ENCODE data around the gene GLE1.

DNA sequence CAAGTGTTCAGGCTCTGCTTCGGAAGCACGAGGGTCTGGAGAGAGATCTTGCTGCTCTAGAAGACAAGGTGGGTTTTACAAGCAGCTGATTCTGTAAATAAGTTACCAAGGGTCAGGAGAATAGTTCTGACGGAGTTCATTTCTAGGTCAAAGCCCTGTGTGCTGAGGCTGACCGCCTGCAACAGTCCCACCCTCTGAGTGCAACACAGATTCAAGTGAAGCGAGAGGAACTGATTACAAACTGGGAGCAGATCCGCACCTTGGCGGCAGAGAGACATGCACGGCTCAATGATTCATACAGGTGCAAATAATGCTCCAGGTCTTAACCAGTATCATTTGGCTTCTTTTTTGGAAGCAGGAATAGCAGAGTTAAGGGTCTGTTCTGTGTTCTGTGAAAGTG, 72.7 kb downstream of the GLE1 start:
- TF ChIP-seq POLR2A (IDR thresholded peaks at IDR 0.05): no peak
- TF ChIP-seq, protein P1, sequence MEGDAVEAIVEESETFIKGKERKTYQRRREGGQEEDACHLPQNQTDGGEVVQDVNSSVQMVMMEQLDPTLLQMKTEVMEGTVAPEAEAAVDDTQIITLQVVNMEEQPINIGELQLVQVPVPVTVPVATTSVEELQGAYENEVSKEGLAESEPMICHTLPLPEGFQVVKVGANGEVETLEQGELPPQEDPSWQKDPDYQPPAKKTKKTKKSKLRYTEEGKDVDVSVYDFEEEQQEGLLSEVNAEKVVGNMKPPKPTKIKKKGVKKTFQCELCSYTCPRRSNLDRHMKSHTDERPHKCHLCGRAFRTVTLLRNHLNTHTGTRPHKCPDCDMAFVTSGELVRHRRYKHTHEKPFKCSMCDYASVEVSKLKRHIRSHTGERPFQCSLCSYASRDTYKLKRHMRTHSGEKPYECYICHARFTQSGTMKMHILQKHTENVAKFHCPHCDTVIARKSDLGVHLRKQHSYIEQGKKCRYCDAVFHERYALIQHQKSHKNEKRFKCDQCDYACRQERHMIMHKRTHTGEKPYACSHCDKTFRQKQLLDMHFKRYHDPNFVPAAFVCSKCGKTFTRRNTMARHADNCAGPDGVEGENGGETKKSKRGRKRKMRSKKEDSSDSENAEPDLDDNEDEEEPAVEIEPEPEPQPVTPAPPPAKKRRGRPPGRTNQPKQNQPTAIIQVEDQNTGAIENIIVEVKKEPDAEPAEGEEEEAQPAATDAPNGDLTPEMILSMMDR (IDR thresholded peaks at IDR 0.05): no peak
